Measurements from ENCODE around the gene SIX4.

SIX4 gene

GRCh38 chr14:60722107-60722356 is 2.1 kb downstream of the SIX4 start:
- no peak for DNase-seq (ENCODE audit: low read depth, low spot score)

GRCh38 chr14:60721326-60722106 is 2.6 kb downstream of the SIX4 start:
- DNase-seq (ENCODE audit: low read depth, low spot score): no peak

GRCh38 chr14:60720962-60721325 is 3.2 kb downstream of the SIX4 start:
- no peak for DNase-seq (ENCODE audit: low read depth, low spot score)

- no peak for DNase-seq (ENCODE audit: low read depth, low spot score)
These were observed 3.8 kb downstream of the SIX4 start for GRCh38 chr14:60720391-60720790.

DNA sequence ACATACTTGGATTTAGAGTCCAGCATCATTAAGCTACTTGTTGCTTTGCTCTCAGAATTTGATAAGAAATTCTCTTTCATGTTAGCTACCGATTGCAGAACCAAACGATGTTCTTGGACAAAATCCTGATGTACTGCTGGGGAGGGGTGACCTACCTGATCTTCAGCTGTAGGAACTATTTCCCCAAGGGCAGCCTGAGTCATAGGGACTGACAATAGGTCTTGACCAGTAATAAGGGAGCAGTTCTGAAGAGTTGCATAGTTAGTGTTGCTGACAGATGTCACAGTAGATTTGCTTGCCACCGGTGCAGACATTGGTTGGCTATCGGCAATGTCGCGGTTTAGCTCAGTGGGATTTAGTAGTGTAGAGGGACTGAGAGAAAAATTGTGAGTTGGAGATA is 10.6 kb downstream of the SIX4 start:
- DNase-seq (ENCODE audit: low read depth, low spot score): no peak

GRCh38 chr14:60710494-60710893 is 13.7 kb downstream of the SIX4 start:
- DNase-seq (ENCODE audit: low read depth, low spot score): no peak

- no peak for DNase-seq (ENCODE audit: low read depth, low spot score)
These were observed 16.3 kb downstream of the SIX4 start for GRCh38 chr14:60707858-60708257.

- no peak for DNase-seq (ENCODE audit: low read depth, low spot score)
These were observed 19.1 kb downstream of the SIX4 start for GRCh38 chr14:60705100-60705499.

GRCh38 chr14:60700598-60700997 is 23.6 kb downstream of the SIX4 start:
- no peak for DNase-seq (ENCODE audit: low read depth, low spot score)

DNA sequence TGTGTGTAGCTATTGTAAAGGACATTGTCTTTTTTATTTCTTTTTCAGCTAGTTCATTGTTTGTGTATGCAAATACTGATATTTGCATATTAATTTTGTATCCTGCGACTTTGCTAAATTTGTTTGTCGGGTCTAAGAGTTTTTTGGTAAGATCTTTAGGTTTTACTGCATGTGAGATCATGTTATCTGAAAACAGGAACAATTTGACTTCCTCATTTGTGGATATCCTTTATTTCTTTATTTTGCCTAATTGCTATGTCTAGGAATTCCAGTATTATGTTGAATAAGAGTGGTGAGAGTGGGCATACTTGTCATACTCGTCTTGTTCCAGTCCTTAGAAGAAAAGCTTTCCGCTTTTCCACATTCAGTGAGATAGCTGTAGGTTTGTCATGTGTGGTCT is 28.8 kb downstream of the SIX4 start:
- DNase-seq (ENCODE audit: low read depth, low spot score): no peak

DNA sequence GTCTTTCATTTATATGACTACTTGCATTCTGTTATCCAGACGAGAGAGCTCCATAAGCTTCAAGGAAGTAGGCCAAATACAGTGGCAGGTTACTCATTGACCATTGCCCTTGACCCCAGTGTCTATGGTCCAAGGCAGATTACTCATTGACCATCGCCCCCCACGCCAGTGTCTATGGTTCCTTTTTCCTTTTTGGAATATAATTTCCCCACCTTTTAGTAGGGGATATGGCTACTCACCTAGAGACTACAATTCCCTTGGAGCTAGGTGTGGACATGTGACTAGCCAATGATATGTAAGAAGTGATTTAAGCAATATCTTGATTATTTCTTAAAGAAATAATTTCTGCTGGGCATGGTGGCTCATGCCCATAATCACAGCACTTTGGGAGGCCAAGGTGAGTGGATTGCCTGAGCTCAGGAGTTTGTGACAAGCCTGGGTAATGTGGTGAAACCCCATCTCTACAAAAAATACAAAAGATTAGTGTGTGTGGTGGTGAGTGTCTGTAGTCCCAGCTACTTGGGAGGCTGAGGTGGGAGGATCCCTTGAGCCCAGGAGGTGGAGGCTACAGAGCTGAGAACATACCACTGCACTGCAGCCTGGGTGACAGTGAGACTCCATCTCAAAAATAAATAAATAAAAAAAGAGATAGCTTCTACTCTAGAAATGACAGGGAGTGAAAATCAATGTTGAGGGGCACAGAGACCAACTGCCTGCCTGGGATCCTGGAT is 32.6 kb downstream of the SIX4 start:
- no peak for DNase-seq (ENCODE audit: low read depth, low spot score)

DNA sequence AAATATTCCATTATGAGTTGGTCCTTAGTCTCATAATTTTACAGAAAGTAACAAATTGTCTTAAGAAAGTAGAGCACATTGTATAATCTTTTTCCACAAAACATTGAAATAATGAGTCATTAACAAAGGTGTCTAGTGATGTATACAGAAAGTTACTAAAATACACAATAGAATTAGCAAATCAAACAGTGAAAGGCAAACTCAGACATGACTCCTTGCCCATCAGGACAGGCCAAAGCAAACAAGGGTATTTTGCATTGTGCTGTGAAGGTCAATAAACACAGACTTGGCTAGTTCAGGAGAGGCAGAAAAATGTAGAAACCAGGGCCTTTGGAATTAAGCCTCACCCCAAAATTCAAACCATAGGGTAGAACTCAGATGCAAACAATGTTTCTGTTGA is 37.3 kb downstream of the SIX4 start:
- no peak for DNase-seq (ENCODE audit: low read depth, low spot score)

- no peak for DNase-seq (ENCODE audit: low read depth, low spot score)
These were observed 39.9 kb downstream of the SIX4 start for GRCh38 chr14:60684203-60684602.

GRCh38 chr14:60681271-60681670 is 42.9 kb downstream of the SIX4 start:
- no peak for DNase-seq (ENCODE audit: low read depth, low spot score)

DNA sequence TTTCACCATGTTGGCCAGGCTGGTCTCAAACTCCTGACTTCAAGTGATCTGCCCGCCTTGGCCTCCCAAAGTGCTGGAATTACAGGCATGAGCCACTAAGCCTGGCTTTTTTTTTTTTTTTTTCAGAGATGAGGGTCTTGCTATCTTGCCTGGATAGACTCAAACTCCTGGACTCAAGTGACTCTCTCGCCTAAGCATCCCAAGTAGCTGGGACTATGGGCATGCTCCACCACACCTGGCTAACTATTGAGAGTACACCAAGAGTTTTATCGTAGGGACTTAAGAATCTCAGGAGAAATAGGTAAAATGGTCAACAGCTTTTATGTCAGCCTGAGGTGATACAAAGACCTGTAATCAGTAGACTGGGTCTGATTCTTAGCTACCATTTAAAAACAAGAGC is 43.6 kb downstream of the SIX4 start:
- DNase-seq (ENCODE audit: low read depth, low spot score): no peak

DNA sequence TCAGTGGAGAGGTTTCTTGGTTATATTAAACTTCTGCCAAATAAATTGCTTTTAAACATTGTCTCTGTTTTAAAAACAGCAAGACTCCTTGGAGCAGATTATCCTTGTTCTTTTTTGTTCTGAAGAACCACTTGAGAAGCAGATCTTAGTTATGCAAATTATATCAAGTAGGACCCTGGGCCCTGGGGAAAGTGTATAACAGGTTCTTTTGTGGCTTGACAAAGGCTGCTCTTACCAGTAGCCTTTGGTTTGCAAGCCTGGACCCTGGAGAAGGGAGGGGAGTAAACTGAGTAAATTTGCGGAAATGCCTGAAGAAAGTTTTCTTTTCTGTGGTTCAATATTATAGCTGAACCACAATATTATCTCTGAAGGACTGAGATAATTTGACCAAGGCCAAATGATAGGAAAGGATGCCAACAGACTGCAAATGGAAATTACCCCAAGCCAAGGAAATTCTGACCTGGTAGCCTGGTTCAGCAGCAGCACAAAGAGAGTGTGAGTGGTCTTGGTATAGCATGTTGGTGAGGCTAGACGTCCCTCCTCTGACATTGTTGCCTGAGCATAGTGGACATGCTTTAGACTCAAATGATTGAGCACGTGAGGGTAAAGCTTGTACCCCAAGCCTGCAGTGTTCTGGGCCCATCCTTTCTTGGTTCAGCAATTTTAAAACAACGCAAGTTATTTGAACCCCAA is 44.4 kb downstream of the SIX4 start:
- DNase-seq (ENCODE audit: low read depth, low spot score): no peak

- no peak for DNase-seq (ENCODE audit: low read depth, low spot score)
These were observed 46.5 kb downstream of the SIX4 start for GRCh38 chr14:60677701-60678100.

- no peak for DNase-seq (ENCODE audit: low read depth, low spot score)
These were observed 53.2 kb downstream of the SIX4 start for GRCh38 chr14:60670989-60671388.

- no peak for DNase-seq (ENCODE audit: low read depth, low spot score)
These were observed 55.6 kb downstream of the SIX4 start for GRCh38 chr14:60668431-60669112.

DNA sequence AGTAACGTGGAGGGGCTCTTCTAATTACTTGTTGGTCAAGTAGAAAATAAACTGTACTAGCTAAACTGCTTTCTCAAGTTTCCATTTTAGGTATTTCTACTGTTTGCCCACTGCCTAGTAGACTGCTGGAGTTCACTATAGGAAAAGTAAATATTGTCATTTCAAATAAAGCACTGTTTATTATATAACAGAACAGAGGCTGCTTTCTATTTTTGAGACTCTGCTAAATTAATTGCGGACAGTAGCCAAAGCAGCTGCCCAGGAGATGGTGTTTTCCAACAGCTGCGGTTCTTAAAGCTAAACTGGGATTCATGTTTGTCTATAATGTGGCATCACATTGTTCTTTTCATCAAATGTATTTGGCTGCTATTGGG is 59.0 kb downstream of the SIX4 start:
- DNase-seq (ENCODE audit: low read depth, low spot score): no peak

GRCh38 chr14:60662982-60663381 is 61.2 kb downstream of the SIX4 start:
- DNase-seq (ENCODE audit: low read depth, low spot score): no peak

GRCh38 chr14:60661721-60662120 is 62.4 kb downstream of the SIX4 start:
- DNase-seq (ENCODE audit: low read depth, low spot score): no peak

Data from activated CD4-positive, CD25-positive, alpha-beta regulatory T cell treated with anti-CD3 and anti-CD28 coated beads, Interleukin-2, amount 50 U/mL, for 16 hours (primary cell).